ENCODE measurements around the gene FHIT.

Gene FHIT

DNA sequence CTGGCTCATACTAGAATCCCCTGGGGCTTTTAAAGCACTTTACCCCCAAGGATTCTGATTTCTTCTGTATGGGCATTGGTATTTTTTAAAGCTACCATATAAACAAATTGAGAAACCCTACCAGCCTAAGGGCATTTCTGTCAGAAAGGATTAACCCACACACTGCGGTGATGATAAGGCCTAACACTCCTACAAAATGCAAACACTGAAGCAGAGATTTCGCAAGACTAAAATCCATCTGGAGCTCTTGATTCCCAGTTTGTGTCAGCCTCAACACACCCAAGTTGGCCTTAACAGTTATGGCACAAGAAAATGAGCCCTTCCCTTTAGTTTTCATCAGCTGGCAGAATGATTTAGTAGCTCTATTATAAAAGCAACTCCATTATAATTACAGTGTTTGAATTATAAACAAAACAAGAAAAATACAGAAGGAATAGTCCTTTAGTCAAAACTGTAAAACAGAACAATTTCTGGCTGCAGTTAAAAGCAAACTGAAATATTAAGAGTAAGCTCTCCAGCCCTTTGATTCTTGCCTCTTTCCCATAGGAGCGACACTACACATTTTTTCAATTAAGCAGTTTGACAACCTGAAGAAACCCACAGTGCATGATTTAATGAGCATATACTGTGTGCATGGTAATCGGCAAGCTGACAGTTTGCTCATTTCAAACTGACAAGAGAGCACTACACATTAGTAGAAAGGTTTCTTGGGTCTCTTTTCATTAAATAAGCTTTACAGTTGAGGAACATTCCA lies 441.2 kb downstream of the FHIT start:
- DNase-seq = no peak

DNA sequence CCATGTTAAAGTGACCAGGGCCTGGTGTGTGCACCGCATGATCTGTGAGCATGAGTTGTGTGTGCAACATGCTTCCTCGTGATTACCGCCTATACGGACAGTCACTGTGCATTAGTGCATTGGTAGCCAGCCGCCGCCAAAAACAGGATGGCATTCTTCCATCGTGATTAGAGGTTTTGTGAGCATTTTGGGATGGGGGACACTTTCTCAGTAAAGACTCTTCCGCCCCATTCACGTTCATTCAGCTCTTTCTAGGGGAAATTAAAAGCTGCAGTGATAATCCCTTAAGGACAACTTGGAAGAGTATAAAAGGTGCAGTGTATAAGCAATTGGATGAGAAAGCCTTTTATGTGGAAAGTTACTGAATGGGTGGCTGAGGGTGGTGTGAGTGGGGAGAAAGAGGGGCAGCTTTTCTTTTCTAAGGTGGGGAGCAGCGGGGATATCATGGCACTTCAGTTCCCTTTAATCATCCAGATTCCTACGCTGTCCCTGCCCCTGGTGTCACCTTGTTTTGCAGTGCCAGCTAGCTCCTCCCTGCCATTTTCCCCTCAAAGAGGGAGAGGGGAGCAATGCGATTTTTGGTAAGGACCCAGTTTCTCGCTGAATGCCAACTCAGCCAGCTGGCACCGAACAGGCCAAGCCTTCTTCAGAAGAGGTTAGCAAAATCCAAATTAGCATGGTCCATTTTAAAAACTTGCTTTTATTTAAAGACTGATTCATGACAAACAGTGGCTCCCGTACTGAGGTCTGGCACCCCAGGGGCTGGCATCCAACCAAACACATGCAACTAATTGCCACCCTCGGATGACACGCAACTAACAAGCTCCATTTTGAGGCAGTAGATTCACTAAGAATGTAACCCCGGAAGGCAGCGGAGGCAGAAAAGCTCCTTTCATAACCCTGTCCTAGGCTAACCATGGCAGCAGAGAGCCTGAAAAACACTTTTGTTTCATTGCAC lies 447.8 kb downstream of the FHIT start:
- no peak for DNase-seq

DNA sequence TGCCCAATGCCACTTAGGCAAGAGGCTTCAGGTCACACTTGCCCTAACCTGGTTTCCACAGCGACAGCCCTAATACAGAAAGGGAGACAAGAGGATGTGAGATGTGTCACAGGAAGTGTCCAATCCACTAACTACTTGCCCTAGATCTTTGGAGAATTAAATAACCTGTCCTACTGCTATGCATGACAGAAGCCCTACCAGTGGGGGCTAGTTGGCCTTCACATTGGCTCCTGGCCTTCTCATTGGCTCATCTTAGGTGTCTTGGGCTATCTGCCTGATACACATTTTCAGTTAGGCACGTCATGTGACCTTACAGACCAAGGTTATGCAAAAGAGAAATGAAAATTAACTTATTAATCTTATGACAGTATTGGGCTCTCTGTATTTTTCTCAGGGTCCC lies 449.9 kb downstream of the FHIT start:
- DNase-seq = peak; percentile 7

DNA sequence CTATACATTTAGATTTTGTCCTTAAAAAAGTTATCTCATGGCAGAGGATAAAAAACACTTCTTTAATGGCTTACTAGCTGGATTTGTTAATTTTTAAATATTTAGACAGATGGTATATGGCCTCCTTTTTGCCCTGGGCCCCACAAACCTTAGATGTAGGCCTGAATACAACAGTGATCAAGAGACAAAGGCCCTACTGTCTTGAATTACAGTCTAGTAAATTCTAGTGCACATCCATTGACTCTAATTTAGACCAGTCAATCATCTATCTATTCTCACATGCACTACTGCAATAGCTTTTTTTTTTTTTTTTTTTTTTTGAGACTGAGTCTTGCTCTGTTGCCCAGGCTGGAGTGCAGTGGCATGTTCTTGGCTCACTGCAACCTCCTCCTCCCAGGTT lies 452.8 kb downstream of the FHIT start:
- no peak for DNase-seq

DNA sequence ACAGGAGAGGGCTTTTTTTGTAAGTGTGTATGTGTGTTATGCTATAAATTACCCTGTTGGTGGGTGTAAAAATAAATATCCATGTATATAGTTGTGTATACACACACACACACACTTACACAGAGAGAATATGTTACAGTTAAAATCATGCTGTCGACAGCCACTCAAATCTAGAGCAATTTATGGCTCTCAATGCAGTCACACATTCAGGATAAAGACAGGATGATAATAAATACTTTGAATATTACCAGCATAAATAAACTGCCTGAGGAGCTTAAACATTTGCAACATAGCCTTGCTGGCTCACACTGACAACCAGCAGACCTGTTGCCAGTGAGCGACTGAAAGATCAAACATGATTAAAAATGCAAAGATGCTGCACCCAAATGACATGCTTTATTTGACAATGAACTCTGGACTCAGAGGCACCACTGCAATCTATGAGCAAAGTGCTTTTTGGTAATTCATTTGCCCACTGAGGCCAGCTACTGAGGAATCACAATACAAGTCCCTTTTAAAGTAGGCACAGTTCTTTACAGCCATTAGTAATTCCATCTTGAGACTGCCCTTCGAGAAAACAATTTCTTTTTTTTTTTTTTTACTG lies 458.9 kb downstream of the FHIT start:
- no peak for DNase-seq

DNA sequence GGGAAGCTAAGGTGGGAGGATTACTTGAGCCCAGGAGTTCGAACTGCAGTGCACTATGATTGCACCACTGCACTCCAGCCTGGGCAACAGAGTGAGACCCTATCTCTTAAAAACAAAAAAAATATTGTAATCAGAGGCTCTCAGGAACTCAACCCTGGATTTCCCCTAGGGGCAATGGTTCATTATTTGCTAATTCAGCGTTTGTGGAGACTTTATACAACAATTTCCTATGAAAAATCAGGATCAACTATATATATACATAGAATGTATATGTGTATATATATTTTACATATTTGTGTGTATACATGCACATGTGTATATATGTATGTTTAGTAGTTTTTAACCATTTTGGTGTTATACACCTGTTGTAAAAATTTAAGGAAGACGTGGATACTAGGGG lies 463.1 kb downstream of the FHIT start:
- no peak for DNase-seq

DNA sequence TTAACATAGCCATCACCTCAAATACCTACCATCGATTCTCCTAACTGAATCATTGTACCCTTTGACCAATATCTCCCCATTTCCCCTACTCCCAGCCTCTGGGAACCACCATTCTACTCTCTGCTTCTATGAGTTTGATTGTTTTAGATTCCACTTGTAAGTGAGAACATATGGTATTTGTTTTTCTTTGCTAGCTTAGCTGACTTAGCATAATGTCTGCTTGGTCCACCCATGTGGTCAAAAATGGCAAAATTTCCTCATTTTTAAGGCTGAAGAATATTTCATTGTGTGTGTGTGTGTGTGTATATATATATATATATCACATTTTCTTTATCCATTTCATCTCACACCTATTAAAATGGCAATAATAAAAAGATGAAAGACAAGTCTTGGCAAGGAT lies 469.3 kb downstream of the FHIT start:
- no peak for DNase-seq

DNA sequence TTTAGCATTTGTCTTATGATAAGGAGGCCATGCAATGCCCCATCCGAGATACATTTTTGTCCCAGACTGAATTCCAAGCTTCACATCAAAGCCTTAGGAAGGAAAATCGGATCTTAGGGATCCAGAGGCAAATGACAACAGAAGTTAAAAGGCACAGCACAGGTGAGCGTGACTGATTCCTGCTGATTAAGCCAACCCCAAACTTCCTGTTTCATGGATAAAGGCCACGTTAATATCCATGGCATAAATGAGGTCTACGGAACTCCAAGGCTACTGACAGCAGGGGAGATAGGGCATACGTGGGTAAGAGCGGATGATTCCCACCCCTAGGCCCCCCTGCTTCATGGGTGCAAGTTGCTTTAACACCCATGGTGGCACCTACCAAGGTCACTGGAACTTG lies 471.6 kb downstream of the FHIT start:
- no peak for DNase-seq

DNA sequence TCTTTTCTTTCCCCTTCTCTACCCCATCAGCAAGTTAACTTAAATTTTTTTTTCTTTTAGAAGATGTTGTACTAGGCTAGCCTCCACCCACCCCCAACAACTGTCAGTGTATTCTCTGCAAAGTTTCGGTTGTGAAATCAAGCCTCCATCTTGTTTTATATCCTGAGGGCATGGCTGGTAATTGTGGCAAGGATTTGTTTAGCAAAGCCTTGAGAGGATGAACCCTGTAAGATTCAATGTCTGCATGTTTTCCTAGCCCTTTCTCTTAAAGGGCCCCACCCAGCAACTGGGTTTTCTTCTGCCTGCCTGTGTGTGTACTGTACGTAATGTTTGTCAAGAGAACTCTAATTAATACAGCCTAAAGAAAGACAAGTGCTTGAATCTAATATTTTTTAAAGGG lies 475.3 kb downstream of the FHIT start:
- DNase-seq = no peak

DNA sequence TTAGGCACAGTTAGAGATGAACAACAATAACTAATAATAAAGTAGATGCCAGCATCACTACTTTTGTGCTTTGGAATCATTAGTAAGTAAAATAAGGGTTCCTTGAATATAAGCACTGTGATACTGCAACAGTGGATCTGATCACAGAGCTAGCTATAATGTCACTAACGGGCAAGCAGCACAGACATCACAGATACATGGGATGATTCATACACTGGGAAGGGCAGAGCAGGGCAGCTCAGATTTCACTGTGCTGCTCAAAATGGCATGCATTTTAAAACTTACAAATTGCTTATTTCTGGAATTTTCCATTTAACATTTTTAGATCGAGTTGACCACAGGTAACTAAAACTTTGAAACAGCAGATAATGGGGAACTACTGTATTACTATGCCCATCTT lies 476.6 kb downstream of the FHIT start:
- DNase-seq = no peak

DNA sequence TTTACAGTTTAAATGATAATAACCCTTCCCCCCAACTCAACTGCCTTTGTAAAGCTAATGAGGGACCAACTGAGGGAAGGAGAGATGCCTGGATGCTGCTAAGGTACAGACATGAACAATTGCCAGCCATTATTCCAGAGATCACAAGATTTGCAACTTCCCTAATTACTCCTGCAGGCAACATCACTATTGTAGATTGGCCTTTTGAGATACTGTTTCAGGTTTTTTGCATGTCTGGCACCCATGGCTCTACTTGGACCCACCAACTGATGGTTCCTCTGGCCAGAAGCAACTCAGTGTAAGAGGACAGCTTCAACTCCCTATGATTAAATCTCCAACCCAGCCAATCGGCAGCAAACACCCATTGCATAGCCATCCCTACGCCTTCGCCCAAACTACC lies 478.7 kb downstream of the FHIT start:
- DNase-seq = no peak

DNA sequence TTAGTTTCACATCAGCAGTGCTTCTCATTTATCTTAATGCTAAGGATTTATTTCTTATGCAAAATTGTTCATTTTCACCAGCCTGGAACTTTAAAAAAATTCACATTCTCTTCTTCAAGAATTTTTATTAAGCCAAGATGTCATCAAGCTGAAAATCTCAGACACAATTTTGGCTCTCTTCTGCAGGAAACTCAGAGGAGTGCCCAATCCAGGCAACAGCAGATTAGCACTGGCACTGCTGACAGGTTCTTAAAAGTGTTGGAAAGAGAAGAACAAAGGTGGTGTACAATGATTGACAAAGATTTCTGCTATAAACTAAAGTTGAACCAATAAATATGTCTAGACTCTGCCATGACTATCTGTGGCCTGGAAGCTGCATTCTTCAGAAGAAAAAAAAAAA lies 479.5 kb downstream of the FHIT start:
- no peak for DNase-seq

DNA sequence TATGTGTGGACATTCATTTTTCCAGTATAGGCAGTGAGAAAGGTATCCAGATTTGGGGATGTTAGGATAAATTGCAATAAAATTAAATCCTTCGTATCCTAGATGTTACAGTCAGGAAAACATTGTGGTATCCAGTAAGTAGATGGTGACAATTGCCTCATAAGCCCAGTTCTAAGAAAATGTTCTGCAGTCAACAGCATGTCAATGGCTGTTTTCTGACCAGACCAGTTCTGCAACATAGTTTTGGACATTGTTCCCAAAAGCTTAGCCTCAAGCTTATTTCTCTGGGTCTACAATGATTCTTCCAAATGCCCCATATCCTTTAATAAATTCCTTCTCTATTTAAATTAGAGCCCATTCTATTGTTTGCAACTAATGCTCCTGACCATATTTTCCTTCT lies 480.7 kb downstream of the FHIT start:
- no peak for DNase-seq

DNA sequence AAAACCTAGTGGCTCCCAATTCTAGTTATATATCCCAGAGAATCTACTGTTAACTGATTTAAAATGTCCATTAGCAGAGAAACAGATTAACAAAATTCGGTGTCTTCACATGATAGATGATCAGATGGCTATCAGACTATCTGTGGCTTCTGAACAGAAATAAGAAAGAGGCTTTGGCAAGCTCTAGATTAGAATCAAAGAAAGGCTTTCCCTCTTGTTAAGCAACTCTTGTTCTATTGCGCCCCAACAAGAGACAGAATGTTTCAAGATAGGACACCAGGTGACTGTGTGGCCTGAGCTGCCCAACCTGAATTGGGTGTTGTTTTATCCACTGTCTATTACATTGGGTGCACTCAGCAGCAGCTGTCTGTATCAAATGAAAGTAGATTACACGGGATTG lies 483.7 kb downstream of the FHIT start:
- peak; percentile 61 for DNase-seq

DNA sequence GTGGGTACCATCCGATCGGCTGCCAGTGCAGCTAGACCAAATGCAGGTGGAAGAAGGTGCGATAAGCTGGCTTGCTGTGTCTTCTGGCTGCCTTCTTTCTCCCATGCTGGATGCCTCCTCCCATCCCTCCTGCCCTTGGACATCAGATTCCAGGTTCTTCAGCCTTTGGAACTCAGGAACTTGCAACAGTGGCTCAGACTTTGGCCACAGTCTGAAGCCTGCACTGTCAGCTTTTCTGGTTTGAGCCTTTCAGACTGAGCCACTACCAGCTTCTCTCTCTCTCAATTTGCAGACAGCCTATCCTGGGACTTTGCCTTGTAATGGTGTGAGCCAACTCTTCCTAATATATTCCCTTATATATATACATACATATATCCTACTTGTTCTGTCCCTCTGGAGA lies 485.5 kb downstream of the FHIT start:
- no peak for DNase-seq

DNA sequence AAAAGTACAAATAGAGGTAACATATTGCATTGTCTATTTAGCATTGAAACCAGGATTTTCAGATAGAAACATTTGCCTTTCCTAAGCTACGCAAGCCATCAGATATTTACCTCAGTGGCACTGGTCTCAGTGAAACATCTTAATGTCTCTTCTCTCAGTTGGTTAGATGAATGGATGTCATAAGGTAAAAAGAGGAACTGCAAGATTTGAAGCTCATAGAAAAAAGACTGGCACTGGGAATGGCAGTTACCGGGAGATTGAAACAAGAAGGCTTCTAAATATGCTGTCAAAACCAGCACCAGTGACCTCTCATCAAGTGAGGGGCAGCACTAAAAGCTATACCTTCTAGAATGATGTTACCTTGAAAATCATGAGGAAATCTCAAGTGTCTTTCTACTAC lies 486.4 kb downstream of the FHIT start:
- peak; percentile 11 for DNase-seq

DNA sequence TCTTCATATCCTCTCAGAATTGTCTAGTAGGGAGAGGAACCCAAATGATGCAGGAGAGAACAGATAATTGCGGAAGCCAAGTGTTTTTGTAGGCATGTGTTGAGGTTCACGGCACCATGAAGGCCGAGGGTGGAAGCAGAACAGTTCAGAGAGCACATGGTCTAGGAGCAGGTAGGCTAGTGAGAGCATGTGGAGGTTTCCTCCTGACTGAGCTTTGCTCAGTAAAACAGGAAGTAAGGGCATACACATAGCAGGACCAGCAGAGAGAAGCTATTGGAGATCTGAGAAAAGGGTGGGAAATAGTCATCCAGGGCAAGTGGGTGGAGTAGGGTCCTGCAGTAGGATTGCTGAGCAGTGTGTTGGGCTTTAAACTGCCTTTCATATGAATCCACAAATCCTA lies 491.1 kb downstream of the FHIT start:
- DNase-seq = peak; percentile 38

DNA sequence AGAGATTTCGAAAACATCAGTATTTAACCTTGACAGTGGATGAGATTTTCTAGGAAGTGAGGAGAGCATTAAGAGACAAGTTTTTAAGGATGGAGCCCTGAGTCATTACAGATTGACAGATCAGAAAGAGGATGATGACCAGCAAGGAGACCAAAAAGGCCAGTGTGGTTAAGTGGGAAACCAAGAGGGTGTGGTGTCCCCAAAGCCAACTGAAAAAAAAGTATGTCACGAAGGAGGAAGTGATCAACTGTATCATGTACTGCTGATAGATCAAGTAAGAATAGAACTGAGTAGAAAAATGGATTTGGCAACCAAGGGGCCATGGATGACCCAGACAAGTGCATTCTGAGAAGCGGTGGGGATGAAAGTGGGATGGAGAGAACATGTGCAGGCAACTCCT lies 491.8 kb downstream of the FHIT start:
- peak; percentile 79 for DNase-seq

DNA sequence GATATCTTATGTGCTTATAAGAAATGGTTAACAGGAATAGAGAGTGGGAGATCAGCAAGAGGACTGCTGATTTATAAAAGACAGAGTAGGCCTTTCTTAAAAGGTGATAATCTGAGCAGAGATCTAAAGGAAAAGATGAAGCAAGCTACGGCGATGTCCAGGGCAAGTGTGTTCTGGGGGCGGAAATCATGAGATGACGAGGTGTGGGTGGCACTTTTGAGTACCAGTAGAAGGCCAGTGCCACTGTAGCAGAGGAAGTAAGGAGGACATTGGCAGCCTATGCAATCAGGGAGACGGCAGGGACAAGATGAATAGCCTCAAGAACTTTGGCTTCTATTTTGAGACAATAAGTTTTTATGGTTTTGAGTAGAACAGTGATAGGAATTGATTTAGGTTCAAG lies 492.4 kb downstream of the FHIT start:
- no peak for DNase-seq

DNA sequence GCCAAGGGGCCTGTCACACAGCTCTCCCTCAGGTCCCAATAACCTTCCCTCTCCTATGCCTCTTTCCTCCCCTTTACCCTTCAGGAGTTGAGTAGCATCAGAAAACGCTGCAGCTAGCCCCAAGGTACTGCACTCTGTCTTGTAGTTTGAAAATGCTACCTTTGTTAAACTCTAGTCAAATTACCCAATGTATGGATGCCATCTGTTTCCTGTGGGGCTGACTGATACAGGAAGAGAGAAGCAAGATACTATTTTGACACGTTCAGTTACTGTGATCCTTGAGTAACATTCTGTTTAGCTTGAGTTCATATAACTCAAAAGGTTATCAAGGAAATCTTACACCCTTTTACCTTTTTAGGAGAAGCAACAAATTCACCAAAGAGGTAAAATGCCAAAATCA lies 493.1 kb downstream of the FHIT start:
- peak; percentile 72 for DNase-seq

DNA sequence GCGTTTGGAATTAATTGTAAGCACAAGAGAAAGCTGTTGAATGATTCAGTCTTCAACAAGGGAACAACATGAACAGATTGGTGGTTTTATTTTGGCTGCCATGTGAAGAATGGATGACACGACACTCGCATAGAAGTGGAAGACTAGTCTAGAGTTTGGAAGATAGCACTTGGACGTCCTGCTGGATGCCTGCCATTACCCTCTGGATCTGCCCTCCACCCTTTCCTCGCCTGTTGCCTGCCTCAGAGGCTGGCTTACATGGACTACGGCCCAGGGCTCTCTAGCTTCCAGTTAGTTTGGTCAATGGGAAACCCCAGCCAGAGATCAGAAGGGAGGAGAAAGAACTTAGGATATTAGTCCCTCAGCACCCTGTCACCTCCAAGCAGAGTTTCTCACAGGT lies 493.5 kb downstream of the FHIT start:
- no peak for DNase-seq

DNA sequence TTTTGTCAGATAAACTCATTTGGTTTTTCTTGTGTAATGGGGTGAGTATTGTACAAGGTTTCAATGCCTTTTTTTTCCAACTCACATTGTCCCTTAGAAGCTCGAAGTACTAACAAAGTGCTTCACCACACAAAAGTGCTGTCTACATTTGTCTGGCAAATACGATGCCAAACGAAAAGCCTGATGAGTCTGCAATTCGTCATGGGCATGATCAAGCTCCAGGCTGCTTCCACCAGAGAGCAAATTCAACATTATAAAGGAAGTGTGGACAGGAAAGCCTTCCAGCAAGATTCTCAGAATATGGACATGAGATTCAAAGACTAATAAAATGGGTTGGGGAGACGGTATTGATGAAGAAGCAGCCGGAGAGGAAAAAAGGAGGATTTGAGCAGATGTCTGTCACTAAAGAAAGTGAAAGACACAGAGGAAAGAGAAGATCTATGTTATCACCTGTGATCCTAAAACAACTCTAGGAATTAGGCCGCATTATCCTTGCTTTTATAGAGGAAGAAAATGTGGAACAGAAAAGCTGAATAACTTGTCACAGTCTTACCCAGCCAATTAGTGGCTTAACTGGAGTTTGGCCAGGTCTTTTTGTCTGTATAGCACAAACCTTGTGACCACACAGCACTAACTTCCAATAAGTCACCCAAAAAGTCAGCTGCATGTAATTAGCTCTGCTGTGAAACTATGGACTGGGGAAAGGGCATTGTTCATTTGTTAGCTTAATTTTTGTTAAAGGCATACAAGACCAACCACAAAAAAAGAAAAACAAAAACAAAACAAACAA lies 494.8 kb downstream of the FHIT start:
- DNase-seq = no peak

DNA sequence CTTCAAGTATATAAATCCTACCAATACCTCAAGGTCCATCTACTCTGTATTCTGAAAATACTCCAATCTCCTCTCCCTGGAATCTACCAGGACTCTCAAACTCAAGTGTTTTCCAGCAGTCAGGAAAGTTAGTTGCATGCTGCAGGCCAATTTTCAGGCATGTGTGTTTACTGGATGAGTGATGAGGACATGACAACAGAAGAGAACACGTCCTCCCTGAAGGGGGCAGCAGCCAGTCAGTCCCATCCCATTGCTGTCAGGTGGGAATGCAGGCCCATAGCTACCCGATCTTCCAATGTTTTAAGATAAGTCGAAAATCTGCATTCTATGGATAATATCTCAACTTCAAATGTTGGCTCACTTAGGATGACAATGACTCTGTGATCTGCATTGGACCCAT lies 496.2 kb downstream of the FHIT start:
- DNase-seq = peak; percentile 10
